ENCODE data around the gene EML3. TPM values are rescaled to one million over a fixed set of nuclear protein-coding genes. Genes with fewer than 3 reads are reported as not detected.

EML3 gene
- total RNA-seq, 1 donor from 2014 or later, result 29.7 TPM

- no peak for TF ChIP-seq CTCF (conservative IDR thresholded peaks at IDR 0.05; ENCODE audit: low read depth, low read length)
- no peak for DNase-seq (ENCODE audit: low read depth)
- no peak overlapping the region for H3K4me3 ChIP-seq (ENCODE audit: low read depth, low read length)
These were observed 36.4 kb upstream of the EML3 start for GRCh38 chr11:62648967-62649364.

- H3K4me3 ChIP-seq (ENCODE audit: low read depth, low read length), result no peak overlapping the region
- no peak for TF ChIP-seq CTCF (conservative IDR thresholded peaks at IDR 0.05; ENCODE audit: low read depth, low read length)
- no peak for DNase-seq (ENCODE audit: low read depth)
These were observed 35.8 kb upstream of the EML3 start for GRCh38 chr11:62648185-62648966.

GRCh38 chr11:62647609-62648005 is 35.0 kb upstream of the EML3 start:
- no peak for DNase-seq (ENCODE audit: low read depth)
- TF ChIP-seq CTCF (conservative IDR thresholded peaks at IDR 0.05; ENCODE audit: low read depth, low read length), result no peak
- H3K4me3 ChIP-seq (ENCODE audit: low read depth, low read length), result no peak overlapping the region

- no peak for DNase-seq (ENCODE audit: low read depth)
- no peak for TF ChIP-seq CTCF (conservative IDR thresholded peaks at IDR 0.05; ENCODE audit: low read depth, low read length)
- H3K4me3 ChIP-seq (ENCODE audit: low read depth, low read length), result peak overlapping the region; percentile 99
These were observed 34.4 kb upstream of the EML3 start for GRCh38 chr11:62646825-62647608.

GRCh38 chr11:62645946-62646824 is 33.6 kb upstream of the EML3 start, which contains the start of gene GANAB:
GANAB (minus strand) TSS chr11:62646613; CDS start chr11:62646599, 14 bp downstream.
- TF ChIP-seq CTCF (conservative IDR thresholded peaks at IDR 0.05; ENCODE audit: low read depth, low read length), result no peak
- DNase-seq (ENCODE audit: low read depth), result peak; percentile 64
- H3K4me3 ChIP-seq (ENCODE audit: low read depth, low read length), result peak within 1 kb of the TSS; percentile 99

- H3K4me3 ChIP-seq (ENCODE audit: low read depth, low read length), result peak overlapping the region; percentile 99
- no peak for TF ChIP-seq CTCF (conservative IDR thresholded peaks at IDR 0.05; ENCODE audit: low read depth, low read length)
- DNase-seq (ENCODE audit: low read depth), result no peak
These were observed 33.0 kb upstream of the EML3 start for GRCh38 chr11:62645671-62645945.

Data from epithelial cell of proximal tubule (primary cell).